Spleen (tissue), 11 donors: Measurements from ENCODE around the gene COL25A1. TPM values are rescaled to one million over a fixed set of nuclear protein-coding genes. Genes with fewer than 3 reads are reported as not detected.

Source experiments
- DNase-seq: peaks from one replicate; pipeline ENCODE4 v3.0.0-alpha.2; 2020
- H3K27ac ChIP-seq, 8 donors: fragments of 200-600 bp; sonication (generic) in 7 of 8; 1 replicate in 4 of 8; 2 replicates in 4 of 8; pipeline versions ENCODE4 v1.5.0 to v1.8.0; 2016 to 2021; ENCODE audit warnings: inconsistent platforms in 4 of 8, mild to moderate bottlenecking in 4 of 8, moderate library complexity in 1 of 8
- H3K27me3 ChIP-seq, 7 donors: fragments of 200-600 bp; sonication (generic) in 6 of 7; replicated peaks in 1 of 7; 1 replicate in 4 of 7; 2 replicates in 3 of 7; pipeline versions ENCODE4 v1.5.0 to v1.8.0; 2016 to 2021; ENCODE audit warnings: inconsistent platforms in 3 of 7, mild to moderate bottlenecking in 1 of 7
- H3K36me3 ChIP-seq, 6 donors: fragments of 200-600 bp; sonication (generic) in 5 of 6; 1 replicate in 4 of 6; 2 replicates in 2 of 6; pipeline versions ENCODE4 v1.5.0 to v1.8.0; 2016 to 2021; ENCODE audit warnings: inconsistent platforms in 2 of 6
- H3K4me1 ChIP-seq, 6 donors: fragments of 200-600 bp; sonication (generic) in 5 of 6; 1 replicate in 3 of 6; 2 replicates in 3 of 6; pipeline versions ENCODE4 v1.5.0 to v1.8.0; 2016 to 2021; ENCODE audit warnings: inconsistent platforms in 3 of 6
- H3K4me3 ChIP-seq, 8 donors: fragments of 200-600 bp; sonication (generic) in 7 of 8; 1 replicate in 4 of 8; 2 replicates in 4 of 8; pipeline versions ENCODE4 v1.5.0 to v1.8.0; 2016 to 2021; ENCODE audit warnings: inconsistent platforms in 4 of 8, mild to moderate bottlenecking in 4 of 8, moderate library complexity in 2 of 8
- H3K9me3 ChIP-seq, 8 donors: fragments of 200-600 bp; sonication (generic) in 7 of 8; 1 replicate in 4 of 8; 2 replicates in 4 of 8; pipeline versions ENCODE4 v1.5.0 to v1.8.0; 2016 to 2021; ENCODE audit warnings: inconsistent platforms in 4 of 8
- POLR2A ChIP-seq, 3 donors: fragments of 450-650 bp; IDR thresholded peaks; one replicate each; pipeline ENCODE4 v1.5.1; 2017; ENCODE audit warnings: antibody characterized with exemption in 3 of 3, mild to moderate bottlenecking in 1 of 3
- POLR2AphosphoS5 ChIP-seq, 3 donors: sonication (generic); formaldehyde crosslinking; IDR thresholded peaks; one replicate each; pipeline ENCODE4 v1.5.1; 2017; ENCODE audit warnings: antibody characterized with exemption in 3 of 3
- WGBS, 5 donors: extraction: QIAGEN DNeasy Blood & Tissue Kit in 3 of 5; methylation state at CpG; one replicate each; pipeline versions ENCODE4 v1.1.5 to v1.1.7; 2013 to 2018; 5-methylcytosine and 5-hydroxymethylcytosine counted together
- intact Hi-C: fragments of 100-400 bp; cut with DNase I; formaldehyde crosslinking; loops from one replicate; pipeline ENCODE4 v1.15.0; 2023; ENCODE audit warnings: low total_unique reads
- polyA plus RNA-seq, 3 donors: library from polyadenylated mRNA; stranded (reverse); fragments of 200-250 nt; gene quantifications; one replicate each; pipeline ENCODE4 v1.2.1, GENCODE V29; 2013
- total RNA-seq, 7 donors: library from RNA; depleted of rRNA in 3 of 7; stranded (reverse); fragments of >200 nt in 3 of 7; fragmentation: NEBNext Ultra II Directional in 4 of 7; extraction: Animal tissue kit (Norgen Biotek cat#: 25700) in 4 of 7; gene quantifications; one replicate each; pipeline versions ENCODE4 v1.1.0 to v1.2.1, GENCODE V29; 2016 to 2021
- TF ChIP-seq, protein P1 (sequence below), 11 experiments: fragments of 200-600 bp in 7 of 11; fragments of 450-650 bp in 4 of 11; sonication (generic) in 4 of 11; IDR thresholded peaks in 8 of 11; conservative IDR thresholded peaks in 3 of 11; 1 replicate in 7 of 11; 2 replicates in 4 of 11; pipeline versions ENCODE4 v1.4.0 to v1.8.0; 2016 to 2021; ENCODE audit warnings: antibody characterized with exemption in 11 of 11, inconsistent platforms in 4 of 11, mild to moderate bottlenecking in 1 of 11
- donor health status: healthy with polysubstance abuse.
- donor health status: DM: no; HTN: no; CAD: no; lungs with moderate emphysema.
- donor health status: DM: no; HTN: no; CAD: no.
- donor health status: Bipolar disorder and iron deficiency.
- donor health status: healthy.
- donor health status: DM: no; HTN: no; CAD: no.
- donor health status: DM: yes; HTN: yes; CAD: no.

COL25A1 gene
- total and polyA plus RNA-seq, 10 donors: 0.06 to 1.9 (median 0.57) TPM; not detected in 1

GRCh38 chr4:108825737-108826136 is 476.7 kb downstream of the COL25A1 start:
- Histone ChIP-seq H3K27ac (no peak overlapping the region), H3K27me3 (no peaks in the 10 kb centered on the region), H3K4me1 (no peaks in the 10 kb centered on the region), H3K36me3 (no peaks in the 10 kb centered on the region), H3K4me3 (no peak overlapping the region), H3K9me3 (no peaks in the 10 kb centered on the region)
- intact Hi-C loops: no loop called here
- TF ChIP-seq, protein P1, sequence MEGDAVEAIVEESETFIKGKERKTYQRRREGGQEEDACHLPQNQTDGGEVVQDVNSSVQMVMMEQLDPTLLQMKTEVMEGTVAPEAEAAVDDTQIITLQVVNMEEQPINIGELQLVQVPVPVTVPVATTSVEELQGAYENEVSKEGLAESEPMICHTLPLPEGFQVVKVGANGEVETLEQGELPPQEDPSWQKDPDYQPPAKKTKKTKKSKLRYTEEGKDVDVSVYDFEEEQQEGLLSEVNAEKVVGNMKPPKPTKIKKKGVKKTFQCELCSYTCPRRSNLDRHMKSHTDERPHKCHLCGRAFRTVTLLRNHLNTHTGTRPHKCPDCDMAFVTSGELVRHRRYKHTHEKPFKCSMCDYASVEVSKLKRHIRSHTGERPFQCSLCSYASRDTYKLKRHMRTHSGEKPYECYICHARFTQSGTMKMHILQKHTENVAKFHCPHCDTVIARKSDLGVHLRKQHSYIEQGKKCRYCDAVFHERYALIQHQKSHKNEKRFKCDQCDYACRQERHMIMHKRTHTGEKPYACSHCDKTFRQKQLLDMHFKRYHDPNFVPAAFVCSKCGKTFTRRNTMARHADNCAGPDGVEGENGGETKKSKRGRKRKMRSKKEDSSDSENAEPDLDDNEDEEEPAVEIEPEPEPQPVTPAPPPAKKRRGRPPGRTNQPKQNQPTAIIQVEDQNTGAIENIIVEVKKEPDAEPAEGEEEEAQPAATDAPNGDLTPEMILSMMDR (IDR thresholded peaks at IDR 0.05 in 8 of 11, conservative IDR thresholded peaks at IDR 0.05 in 3 of 11): no peak
- TF ChIP-seq POLR2AphosphoS5 (IDR thresholded peaks at IDR 0.05) (no peak), POLR2A (IDR thresholded peaks at IDR 0.05) (no peak)
- DNase-seq: no peak
- WGBS, 5 donors: 70 to 91% (median 78%) methylated on average over 2 of the region's 2 CpGs

- no peak for TF ChIP-seq POLR2A (IDR thresholded peaks at IDR 0.05)
- TF ChIP-seq, protein P1 (IDR thresholded peaks at IDR 0.05 in 8 of 11, conservative IDR thresholded peaks at IDR 0.05 in 3 of 11): no peak
- TF ChIP-seq POLR2AphosphoS5 (IDR thresholded peaks at IDR 0.05): no peak
- Histone ChIP-seq H3K27me3 (no peaks in the 10 kb centered on the region), H3K27ac (no peak overlapping the region), H3K36me3 (no peaks in the 10 kb centered on the region), H3K9me3 (no peaks in the 10 kb centered on the region), H3K4me3 (no peak overlapping the region), H3K4me1 (no peaks in the 10 kb centered on the region)
- 43 to 56% (median 51%) methylated on average over 2 of the region's 2 CpGs for WGBS, 5 donors
- intact Hi-C loops: no loop called here
- no peak for DNase-seq
Observed at GRCh38 chr4:108821351-108821930, 481.0 kb downstream of the COL25A1 start.

DNA sequence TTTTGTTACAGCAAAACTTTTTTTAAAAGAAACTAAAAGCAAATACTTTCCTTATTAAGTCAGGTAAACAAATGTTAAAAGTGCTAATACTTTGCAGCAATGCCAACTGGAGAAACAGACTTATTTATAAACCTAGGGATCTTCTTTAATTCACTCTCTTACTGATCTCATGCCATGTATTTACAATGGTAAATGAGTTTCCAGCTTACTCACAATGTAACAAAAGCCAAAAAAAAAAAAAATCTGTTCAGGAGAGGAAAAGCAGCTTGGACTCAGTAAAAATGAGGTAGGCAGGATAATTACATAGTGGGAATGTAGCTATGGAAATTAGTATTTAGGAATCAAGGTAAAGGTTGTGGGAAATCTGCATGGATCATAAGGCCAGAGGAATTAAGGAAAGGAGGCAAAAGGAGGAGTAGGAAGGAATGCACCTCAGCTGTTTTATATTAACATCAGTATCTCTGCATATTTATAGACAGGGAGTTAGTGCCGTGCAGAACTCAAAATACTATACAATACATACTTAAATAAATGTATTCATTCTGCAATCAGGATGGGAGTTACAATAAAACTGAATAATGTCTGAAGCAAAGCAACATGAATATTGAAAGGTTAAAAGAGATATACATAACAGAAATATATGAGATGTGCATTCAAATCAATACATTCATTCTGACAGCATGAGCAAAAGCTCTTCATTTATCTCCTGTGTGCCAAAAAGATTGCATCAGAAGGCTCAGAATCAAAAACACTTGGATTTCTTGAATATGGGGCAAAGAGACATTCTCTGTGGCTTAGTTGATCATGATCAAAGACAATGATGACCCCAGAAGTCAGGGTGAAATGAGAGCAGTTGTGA is 481.7 kb downstream of the COL25A1 start:
- Histone ChIP-seq H3K4me1 (no peaks in the 10 kb centered on the region), H3K4me3 (no peak overlapping the region), H3K27me3 (peaks cover 0 to 5% (median 0%) of the 10 kb centered on the region in 7 donors), H3K36me3 (no peaks in the 10 kb centered on the region), H3K9me3 (no peaks in the 10 kb centered on the region), H3K27ac (no peak overlapping the region)
- intact Hi-C loops: no loop called here
- WGBS, 5 donors: 77 to 92% (median 86%) methylated on average over 1 of the region's 1 CpG
- no peak for TF ChIP-seq POLR2AphosphoS5 (IDR thresholded peaks at IDR 0.05)
- TF ChIP-seq, protein P1 (IDR thresholded peaks at IDR 0.05 in 8 of 11, conservative IDR thresholded peaks at IDR 0.05 in 3 of 11): no peak
- TF ChIP-seq POLR2A (IDR thresholded peaks at IDR 0.05): no peak
- DNase-seq: no peak

GRCh38 chr4:108814326-108814725 is 488.1 kb downstream of the COL25A1 start:
- no peak for DNase-seq
- WGBS, 5 donors: 82 to 88% (median 84%) methylated on average over 4 of the region's 4 CpGs
- Histone ChIP-seq H3K36me3 (no peaks in the 10 kb centered on the region), H3K27me3 (peaks cover 0 to 7% (median 0%) of the 10 kb centered on the region in 7 donors), H3K9me3 (no peaks in the 10 kb centered on the region), H3K27ac (no peak overlapping the region), H3K4me1 (no peaks in the 10 kb centered on the region), H3K4me3 (no peak overlapping the region)
- no peak for TF ChIP-seq POLR2AphosphoS5 (IDR thresholded peaks at IDR 0.05)
- no peak for TF ChIP-seq POLR2A (IDR thresholded peaks at IDR 0.05)
- intact Hi-C loops: no loop called here
